Left colon (tissue), 2 donors: ENCODE measurements around the gene B3GALT6. TPM values are rescaled to one million over a fixed set of nuclear protein-coding genes. Genes with fewer than 3 reads are reported as not detected.

Experiments used
- ATAC-seq: fragments of 200-7000 bp; cut with Tn5 transposase; one replicate; pipeline ENCODE4 v1.9.1; 2020; ENCODE audit warnings: mild to moderate bottlenecking, moderate library complexity
- DNase-seq, 2 donors: peaks; one replicate each; pipeline ENCODE4 v3.0.0-alpha.2; 2020
- intact Hi-C, 2 donors: fragments of 100-400 bp; cut with DNase I in 1 of 2; cut with micrococcal nuclease in 1 of 2; formaldehyde crosslinking; loops; one replicate each; pipeline versions ENCODE4 v1.11.2 to v1.14.0; 2022; cut with DNase I, micrococcal nuclease
- total RNA-seq, 2 donors: library from RNA; stranded (reverse); fragmentation: NEBNext Ultra II Directional; extraction: Animal tissue kit (Norgen Biotek cat#: 25700); gene quantifications; one replicate each; pipeline ENCODE4 v1.2.1, GENCODE V29; 2021
- donor health status: DM: no; HTN: no; CAD: no.
- donor health status: DM: yes; HTN: yes; CAD: no.

B3GALT6 gene
- total RNA-seq, 2 donors from 2014 or later, result 8.2 to 9.6 TPM

DNA sequence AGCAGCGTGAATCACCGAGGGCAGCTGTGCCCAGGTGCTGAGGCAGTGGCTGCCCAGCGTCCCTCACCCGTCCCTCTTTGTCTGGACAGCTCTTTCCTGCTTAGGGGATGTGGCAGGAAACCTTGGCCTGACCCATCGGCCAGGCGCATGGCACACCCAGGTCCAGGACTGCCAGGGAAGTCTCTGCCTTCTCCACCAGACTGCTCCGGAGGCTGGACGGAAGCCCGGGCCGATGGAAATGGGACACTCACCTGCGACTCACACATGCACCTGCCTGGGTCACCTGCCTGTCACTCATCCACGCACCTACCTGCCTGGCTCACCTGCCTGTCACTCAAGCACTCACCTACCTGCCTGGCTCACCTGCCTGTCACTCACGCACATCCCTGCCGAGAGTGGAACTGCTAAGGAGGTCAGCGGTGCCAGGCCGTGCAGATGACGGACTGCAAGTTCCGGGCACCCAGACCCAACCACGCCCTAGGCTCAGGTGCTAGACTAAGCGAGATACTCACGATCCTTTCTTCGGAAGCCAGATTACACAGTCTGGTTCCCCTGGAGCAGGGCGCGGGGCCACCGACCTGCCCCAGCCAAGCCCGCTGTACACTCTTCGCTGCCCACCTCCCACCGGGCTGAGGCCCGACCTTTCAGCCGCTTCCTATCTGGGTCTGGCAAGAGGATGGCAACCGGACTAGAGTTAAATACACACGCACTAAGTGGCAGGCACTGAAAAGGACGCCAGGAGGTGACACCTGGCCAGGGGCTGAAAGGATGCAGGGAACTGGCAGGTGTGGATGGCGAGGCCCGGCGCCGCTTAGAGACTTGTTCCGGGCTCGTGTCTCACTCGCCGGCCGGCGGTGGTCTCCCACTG lies 40.5 kb downstream of the B3GALT6 start:
- ATAC-seq (peak; percentile 75), DNase-seq (peak; percentile 66 to 84)
- intact Hi-C loops, result no loop called here

DNA sequence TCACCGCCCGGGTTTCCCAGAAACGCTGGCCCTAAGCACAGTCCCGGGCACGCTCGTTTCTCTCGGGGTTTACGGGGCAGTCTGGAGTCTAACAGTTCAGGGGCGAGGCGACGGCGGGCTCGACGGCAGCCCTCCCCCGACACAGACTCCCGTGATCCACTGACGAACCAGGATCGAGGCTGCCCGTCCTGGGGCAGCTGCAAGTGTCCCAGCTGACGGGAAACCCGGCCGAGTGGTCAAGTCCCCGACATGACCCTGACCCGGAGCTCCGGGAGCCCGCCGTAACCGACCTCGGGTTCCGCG lies 41.1 kb downstream of the B3GALT6 start:
- no peak for DNase-seq
- peak; percentile 2 for ATAC-seq
- intact Hi-C loops, result no loop called here

DNA sequence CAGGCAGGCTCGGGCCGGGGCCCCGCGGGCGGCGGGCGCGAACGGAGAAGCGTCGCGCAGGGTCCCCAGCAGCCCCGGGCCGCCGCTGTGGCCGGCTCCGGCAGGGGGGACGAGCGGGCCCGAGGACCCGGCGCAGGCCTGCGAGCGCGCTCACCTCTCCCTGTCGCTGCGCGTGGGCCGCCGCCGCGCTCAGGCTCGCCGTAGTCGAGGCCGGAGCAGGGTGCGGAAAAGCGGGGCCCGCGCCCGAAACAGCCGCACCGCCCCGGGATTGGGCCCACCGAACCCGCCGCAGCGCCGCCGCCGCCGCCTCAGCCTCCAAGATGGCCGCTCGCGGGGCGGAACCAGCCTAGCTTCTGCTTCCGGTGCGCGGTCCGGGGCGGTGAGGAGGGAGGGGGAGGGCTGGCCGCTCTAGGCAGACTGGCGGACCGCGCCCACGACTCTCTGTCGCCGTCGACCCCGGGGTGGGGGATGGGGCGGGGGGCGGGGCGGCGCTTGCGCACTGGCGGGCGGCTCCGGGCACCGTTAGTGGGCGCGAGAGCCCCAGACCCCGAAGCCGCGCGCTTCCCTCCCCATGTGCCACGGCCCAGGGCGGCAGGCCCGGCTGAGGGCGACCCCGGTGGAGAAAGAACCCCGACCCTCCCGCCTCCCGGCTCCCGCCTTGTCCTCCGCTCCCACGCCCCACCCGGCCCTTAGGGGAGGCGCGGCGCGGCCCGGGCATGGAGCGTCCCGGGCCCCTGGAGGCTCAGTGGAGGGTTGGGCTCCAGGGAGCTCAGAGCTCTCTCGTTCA lies 41.7 kb downstream of the B3GALT6 start, which contains the start of gene UBE2J2:
TSS of gene UBE2J2 (minus strand) at position 343 of the 787 bp plus-strand sequence. CDS start 5,862 bp downstream, outside the sequence.
- DNase-seq (peak; percentile 96 to 97), ATAC-seq (peak; percentile 86)
- intact Hi-C loops, result no loop called here

DNA sequence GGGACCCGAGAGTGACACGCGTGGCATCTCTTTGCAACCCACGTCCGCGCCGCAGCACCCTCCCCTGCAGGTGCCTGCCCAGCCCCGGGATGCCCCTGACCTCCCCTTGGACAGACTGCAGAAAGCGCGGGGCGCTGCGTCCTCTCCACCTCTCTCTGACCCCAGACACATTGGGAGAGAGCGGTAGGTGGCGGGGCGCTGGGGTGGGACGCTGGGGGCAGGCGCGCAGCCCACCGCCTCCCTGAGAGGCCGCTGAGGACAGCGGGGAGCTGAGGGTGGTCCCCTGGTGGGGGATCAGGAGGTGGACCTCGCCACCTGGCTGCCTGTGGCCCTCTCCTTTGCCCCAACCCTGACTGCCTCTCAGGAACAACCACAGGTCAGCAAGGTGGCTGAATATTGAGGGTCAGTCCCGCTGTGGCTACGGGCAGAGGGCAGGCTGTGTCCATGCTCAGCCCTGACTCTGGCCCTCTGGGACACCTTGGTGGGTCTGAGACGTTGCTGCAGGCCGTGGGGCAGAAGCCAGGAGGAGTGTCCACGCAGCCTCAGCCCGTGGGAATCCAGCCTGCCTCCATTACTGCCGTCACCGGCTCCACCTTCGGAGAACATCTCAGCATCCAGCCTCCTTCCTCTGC lies 42.4 kb downstream of the B3GALT6 start:
- intact Hi-C loops, result no loop called here
- DNase-seq, result no peak

DNA sequence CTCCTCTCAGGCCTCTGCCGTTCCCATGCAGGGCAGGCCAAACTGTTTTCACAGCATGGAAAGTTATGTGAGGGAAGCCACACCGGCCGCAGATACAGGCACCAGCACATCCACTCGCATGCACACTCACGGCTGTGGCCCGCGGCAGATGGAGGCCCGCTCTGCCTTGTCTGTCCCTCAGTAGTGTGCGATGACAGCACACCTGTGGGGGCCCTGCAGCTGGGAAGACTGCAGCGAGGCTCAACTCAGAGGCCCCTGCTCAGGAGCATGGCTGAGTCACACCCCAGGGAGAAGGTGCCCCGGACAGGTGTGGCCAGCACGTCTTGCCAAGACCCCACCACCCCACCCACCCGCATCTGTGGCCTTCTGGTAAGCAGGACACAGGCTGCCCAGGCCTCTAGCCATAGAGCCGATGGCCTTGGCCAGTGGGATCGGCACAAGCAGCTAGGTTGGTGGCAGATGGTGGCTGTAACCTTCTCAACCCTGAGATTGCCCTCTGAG lies 42.9 kb downstream of the B3GALT6 start:
- DNase-seq, result no peak
- intact Hi-C loops, result no loop called here
- ATAC-seq, result no peak

More for the DNA sequence above, 42.4 kb downstream of the B3GALT6 start:
- no peak for ATAC-seq

DNA sequence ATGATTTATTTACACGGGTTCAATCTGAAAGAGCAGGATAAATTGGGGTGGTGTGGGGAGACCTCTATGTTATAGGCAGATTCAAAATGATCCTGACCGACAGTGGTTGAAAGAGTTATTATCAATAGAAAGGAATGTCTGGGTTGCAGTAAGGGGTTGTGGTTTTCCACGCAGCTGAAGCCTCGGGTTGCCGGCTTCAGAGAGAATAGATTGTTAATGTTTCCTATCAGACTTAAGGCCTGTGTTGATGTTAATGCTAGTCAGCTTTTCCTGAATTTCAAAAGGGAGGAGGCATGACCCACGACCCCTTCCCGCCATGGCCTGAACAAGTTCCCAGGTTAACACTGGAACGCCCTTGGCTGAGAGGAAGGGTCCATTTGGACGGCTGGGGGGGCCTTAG lies 43.8 kb downstream of the B3GALT6 start:
- intact Hi-C loops, result no loop called here
- ATAC-seq (no peak), DNase-seq (no peak)

DNA sequence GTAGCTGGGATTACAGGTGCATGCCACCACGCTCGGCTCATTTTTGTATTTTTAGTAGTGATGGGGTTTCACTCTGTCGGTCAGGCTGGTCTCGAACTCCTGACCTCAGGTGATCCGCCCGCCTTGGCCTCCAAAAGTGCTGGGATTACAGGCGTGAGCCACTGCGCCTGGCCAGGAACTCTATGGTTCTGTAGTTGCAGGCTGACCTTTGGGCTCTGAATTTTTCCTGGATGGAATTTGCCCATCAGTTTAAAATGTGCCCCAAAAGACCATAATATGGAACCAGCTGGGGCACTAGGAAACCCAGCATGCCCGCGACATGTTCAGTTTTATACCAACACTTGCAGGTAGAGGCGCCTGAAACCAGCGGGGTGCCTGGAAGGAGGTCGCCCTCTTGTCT lies 46.6 kb downstream of the B3GALT6 start:
- intact Hi-C loops, result no loop called here
- no peak for ATAC-seq
- no peak for DNase-seq

DNA sequence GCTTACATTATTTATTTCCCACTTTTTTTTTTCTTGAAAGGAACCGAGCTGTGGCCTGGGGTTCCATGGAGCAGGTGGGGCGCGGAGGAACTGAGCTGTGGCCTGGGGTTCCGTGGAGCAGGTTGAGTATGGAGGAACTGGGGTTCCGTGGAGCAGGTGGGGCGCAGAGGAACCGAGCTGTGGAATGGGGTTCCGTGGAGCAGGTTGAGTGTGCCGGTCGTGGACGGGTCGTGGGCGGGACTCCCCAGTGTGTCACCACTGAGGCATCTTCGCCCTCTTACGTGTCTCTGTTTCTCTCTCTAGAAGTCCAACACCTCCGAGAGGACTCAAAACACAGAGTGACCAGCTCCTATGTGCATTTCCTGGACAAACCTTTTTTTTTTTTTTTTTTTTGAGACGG lies 47.0 kb downstream of the B3GALT6 start:
- DNase-seq, result no peak
- ATAC-seq, result no peak
- intact Hi-C loops, result no loop called here

GRCh38 chr1:1280782-1281481 lies 48.9 kb downstream of the B3GALT6 start:
- intact Hi-C loops, result no loop called here
- no peak for ATAC-seq
- no peak for DNase-seq

DNA sequence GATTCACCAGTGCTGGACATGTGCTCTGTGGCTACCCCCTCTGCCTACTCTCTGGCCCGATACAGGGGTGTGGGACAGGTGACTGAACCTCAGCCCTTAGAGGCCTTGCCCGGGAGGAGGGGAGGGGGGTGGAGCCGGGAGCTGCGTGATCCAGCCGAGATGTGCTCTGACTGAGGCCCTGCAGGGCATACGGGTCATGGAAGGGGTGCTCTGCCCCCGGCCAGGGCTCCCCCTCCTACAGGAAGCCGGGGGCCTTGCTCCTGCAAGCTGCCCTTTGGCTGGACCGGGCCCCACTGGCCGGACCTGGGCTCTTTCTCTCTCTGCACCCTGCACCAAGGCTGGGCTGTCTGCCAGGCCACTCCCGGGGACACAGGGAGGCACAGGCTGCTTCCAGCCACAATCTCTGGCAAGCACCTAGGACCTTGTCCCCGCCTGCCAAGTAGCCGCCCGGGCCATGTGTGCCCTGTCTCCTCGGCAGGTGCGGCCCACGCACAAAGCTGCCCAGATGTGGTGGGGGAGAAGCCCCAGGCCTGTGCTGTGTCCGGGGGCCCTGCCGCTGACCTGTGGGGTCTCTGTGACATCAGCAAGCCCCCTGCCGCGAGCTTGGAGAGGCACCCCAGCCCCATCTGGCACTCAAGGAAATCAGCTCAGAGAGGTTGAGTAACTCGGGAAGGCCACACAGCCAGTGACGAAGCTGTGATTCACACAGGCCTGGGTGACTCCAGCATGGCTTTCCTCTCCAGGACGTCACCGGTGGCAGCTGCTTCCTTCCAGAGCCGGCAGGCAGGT lies 49.7 kb downstream of the B3GALT6 start:
- intact Hi-C loops, result no loop called here
- peak; percentile 92 to 93 for DNase-seq
- peak; percentile 91 for ATAC-seq

DNA sequence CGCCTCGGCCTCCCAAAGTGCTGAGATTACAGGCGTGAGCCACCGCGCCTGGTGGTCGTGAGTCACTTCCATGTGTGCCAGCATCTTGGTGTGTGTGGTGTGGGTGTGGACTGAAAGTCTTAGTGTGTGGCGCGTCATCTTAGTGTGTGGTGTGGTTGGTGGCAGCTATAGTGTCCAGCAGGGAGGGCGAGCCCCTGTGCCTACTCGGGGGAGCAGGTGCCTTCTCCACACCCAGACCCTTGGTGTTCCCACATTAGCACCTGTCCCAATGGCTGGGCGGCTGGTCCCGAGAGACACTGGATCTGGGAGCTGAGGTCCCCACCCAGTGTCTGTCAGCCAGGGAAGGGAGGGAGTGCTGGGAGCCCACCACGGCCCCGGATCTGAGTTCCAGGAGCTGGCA lies 51.0 kb downstream of the B3GALT6 start:
- intact Hi-C loops, result no loop called here
- DNase-seq (no peak), ATAC-seq (no peak)

GRCh38 chr1:1283821-1284220 lies 51.8 kb downstream of the B3GALT6 start:
- ATAC-seq (no peak), DNase-seq (no peak)
- intact Hi-C loops, result no loop called here

Other genes with a start within 250 kb of the B3GALT6 start
- gene HES4, start 232.1 kb upstream of the B3GALT6 start, total RNA-seq, result 10 to 100 TPM; 19.5 to 24.2 TPM
- 10 to 100 TPM; 31.2 to 37.9 TPM for gene ISG15, start 218.7 kb upstream of the B3GALT6 start, total RNA-seq
- gene AGRN, start 212.1 kb upstream of the B3GALT6 start, total RNA-seq, result 10 to 100 TPM; 54.0 to 59.5 TPM
- 1 to 10 TPM; 3.4 to 5.3 TPM for gene RNF223, start 157.9 kb upstream of the B3GALT6 start, total RNA-seq
- 10 to 100 TPM; 17.6 to 28.6 TPM for gene C1orf159, start 116.1 kb upstream of the B3GALT6 start, total RNA-seq
- gene TTLL10, start 58.4 kb upstream of the B3GALT6 start, total RNA-seq, result 1 to 10 TPM; 1.2 to 3.0 TPM
- 1 to 10 TPM in 1 of 2 donors, under 1 TPM in 1; 0.64 to 3.7 TPM for gene TNFRSF18, start 25.6 kb upstream of the B3GALT6 start, total RNA-seq
- 1 to 10 TPM in 1 of 2 donors, under 1 TPM in 1; 0.55 to 1.3 TPM for gene TNFRSF4, start 18.1 kb upstream of the B3GALT6 start, total RNA-seq
- 100 to 1,000 TPM; 235 to 273 TPM for gene SDF4, start 236 bp upstream of the B3GALT6 start, total RNA-seq
- 10 to 100 TPM; 40.0 to 71.6 TPM for gene C1QTNF12, start 14.5 kb downstream of the B3GALT6 start, total RNA-seq
- 10 to 100 TPM; 46.3 to 56.3 TPM for gene UBE2J2, start 41.6 kb downstream of the B3GALT6 start, total RNA-seq
- gene SCNN1D, start 48.2 kb downstream of the B3GALT6 start, total RNA-seq, result 1 to 10 TPM; 1.5 to 1.6 TPM
- 10 to 100 TPM; 49.2 to 58.7 TPM for gene ACAP3, start 75.7 kb downstream of the B3GALT6 start, total RNA-seq
- gene PUSL1, start 76.4 kb downstream of the B3GALT6 start, total RNA-seq, result 10 to 100 TPM; 15.5 to 18.7 TPM
- gene INTS11, start 92.4 kb downstream of the B3GALT6 start, total RNA-seq, result 10 to 100 TPM; 80.6 to 94.2 TPM
- 10 to 100 TPM; 67.3 to 86.7 TPM for gene CPTP, start 92.6 kb downstream of the B3GALT6 start, total RNA-seq
- gene TAS1R3, start 99.0 kb downstream of the B3GALT6 start, total RNA-seq, result under 1 TPM; 0.67 to 0.89 TPM
- gene DVL1, start 117.2 kb downstream of the B3GALT6 start, total RNA-seq, result 10 to 100 TPM; 57.2 to 69.0 TPM
- 10 to 100 TPM in 1 of 2 donors, 1 to 10 TPM in 1; 8.5 to 20.7 TPM for gene MXRA8, start 126.3 kb downstream of the B3GALT6 start, total RNA-seq
- gene AURKAIP1, start 143.0 kb downstream of the B3GALT6 start, total RNA-seq, result 100 to 1,000 TPM; 175 to 212 TPM
- 100 to 1,000 TPM; 115 to 129 TPM for gene CCNL2, start 167.1 kb downstream of the B3GALT6 start, total RNA-seq
- 10 to 100 TPM; 82.1 to 96.7 TPM for gene MRPL20, start 175.1 kb downstream of the B3GALT6 start, total RNA-seq
- 1 to 10 TPM in 1 of 2 donors, under 1 TPM in 1; 0.76 to 2.7 TPM for gene ANKRD65, start 189.0 kb downstream of the B3GALT6 start, total RNA-seq
- gene VWA1, start 203.5 kb downstream of the B3GALT6 start, total RNA-seq, result 10 to 100 TPM; 40.1 to 81.5 TPM
- gene ATAD3C, start 217.5 kb downstream of the B3GALT6 start, total RNA-seq, result under 1 TPM; 0.49 to 0.87 TPM
- gene ATAD3B, start 239.5 kb downstream of the B3GALT6 start, total RNA-seq, result 10 to 100 TPM; 15.2 to 16.4 TPM